ENCODE results near the gene PPP1R13B.

- TF ChIP-seq GATA2 (IDR thresholded peaks at IDR 0.05; ENCODE audit: low read depth, low read length) (no peak), GATA3 (IDR thresholded peaks at IDR 0.05; ENCODE audit: low read depth, low read length) (no peak)
These were observed 40.3 kb upstream of the PPP1R13B start for GRCh38 chr14:103887557-103888115.

Data from SH-SY5Y (cell line).